Activated CD4-positive, CD25-positive, alpha-beta regulatory T cell treated with anti-CD3 and anti-CD28 coated beads, Interleukin-2, amount 50 U/mL, for 24 hours (primary cell): ENCODE results near the gene BMPER.
"Not testable (repeated sequence)": the region's sequence is repeated elsewhere in the genome, so short reads cannot be mapped to it uniquely, and the experiment has no call there.

Experiments
- ATAC-seq, 2 donors: fragments of 150-1000 bp; cut with Tn5 transposase; one replicate each; pipeline ENCODE4 v1.10.0; 2021; ENCODE audit warnings: mild to moderate bottlenecking in 1 of 2, moderate library complexity in 1 of 2

The BMPER gene

GRCh38 chr7:34145603-34146002, 240.3 kb downstream of the BMPER start:
- ATAC-seq = no peak

- no peak for ATAC-seq
Measured at GRCh38 chr7:34153656-34154270, 248.4 kb downstream of the BMPER start.

DNA sequence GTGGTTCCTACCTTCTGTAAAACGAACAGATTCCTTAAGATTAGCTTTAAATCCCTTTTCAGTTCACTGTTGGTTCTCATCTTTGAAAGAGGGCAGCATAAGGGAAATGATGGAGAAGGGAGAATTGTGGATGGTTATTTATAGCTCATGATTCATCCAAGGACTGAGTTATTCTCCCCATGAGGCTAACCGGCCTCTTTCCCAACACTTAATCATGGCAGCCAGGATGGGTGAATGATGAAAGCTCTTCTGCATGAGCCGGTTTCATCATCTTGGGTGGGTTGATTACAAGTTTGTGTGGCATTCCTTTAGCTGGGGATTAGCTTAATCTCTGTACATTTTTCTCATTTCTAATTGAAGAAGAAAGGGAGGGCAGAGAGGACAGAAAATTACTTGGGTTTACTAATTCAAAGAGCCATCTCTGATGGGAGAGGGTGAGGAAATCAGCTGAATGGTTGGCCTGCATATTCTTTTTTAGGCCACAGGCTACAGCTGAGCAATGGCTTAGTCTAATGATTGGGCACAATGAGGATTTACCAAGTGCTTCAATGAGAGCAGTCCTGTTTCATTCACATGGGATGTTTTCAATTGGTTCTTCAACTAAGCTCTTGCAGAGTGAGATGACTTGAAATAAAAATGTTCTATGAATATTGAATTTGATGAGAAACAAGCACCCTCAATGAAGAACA, 250.0 kb downstream of the BMPER start:
- ATAC-seq = no peak

GRCh38 chr7:34156336-34156735, 251.0 kb downstream of the BMPER start:
- ATAC-seq = no peak

GRCh38 chr7:34157137-34157536, 251.8 kb downstream of the BMPER start:
- no peak for ATAC-seq

DNA sequence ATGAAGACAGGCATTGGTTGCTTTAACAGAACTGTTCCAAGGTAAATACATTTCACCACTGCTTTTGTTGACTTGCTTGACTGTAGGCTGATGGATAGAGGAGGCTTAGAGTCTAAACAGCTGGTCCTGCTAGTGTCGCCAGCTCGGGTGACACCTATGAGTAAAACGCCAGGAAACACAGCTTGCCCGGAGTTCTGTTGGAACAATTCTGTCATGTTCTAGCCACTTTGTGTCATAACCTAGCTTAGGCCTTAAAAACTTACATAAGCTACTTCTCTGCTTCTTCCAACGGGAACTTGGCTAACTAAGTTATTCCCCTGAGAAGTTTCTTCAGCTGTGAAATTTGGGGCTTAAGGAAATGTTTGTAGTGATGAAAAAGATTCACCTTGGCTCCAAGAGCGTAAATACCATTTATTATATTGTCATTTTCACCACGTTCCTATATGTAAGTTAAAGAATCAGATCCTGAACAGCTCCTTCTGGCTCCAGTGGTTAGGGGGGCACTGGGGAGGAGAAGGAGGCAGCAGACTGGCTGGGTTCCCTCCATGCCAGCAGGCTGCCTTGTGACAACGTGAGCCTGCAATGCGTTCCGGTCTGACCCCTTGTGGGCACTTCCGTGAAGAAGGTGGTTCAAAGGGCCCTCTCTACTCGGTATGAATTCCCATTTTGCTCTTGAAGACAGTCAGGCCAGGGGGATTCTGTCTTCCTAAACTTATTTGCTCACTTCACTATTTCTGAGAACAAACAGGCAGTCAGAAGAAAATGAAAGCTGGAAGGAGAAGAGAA, 253.2 kb downstream of the BMPER start:
- no peak for ATAC-seq

- ATAC-seq = no peak
Measured at GRCh38 chr7:34160261-34160752, 255.0 kb downstream of the BMPER start.

DNA sequence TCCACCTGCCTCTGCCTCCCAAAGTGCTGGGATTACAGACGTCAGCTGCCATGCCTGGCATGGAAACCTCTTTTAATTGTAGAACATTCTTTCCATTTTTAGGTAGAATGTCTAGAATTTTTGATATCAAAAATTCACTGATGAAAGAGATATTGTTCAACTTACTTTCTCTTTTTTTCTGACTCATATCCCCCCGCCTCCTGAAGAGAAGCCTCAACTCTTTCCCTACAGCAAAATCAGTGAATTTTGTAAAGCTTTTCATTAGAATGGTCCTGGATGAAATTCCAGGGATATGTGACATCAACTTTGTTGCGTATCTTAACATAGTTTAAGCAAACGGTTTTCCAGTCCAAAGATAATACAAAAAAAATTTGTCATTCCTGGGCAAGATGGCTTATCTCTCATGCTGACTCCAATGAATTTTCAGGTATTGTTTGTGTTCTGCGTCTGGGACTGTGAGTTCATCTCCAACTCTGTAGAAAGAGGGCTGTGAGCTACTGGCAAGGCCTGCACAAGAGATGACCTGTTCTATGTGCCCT, 256.8 kb downstream of the BMPER start:
- no peak for ATAC-seq

DNA sequence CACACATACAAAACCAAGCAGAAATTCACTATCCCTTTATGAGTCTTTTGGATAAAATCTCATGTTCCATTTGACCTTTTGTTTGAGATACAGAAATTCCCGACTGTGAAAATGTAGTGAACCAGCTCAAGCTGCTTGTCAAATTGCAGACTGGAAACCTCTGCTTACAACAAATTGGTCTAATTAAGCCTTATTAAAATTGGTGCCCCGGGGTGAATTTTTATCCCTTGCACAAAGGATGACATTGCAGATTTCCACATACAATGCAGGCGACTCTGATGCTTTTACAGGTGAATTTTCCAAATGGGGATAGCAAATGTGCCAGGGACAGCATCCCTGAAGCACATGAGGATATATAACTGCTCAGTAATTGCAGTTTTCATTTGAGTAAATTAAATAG, 257.3 kb downstream of the BMPER start:
- no peak for ATAC-seq

DNA sequence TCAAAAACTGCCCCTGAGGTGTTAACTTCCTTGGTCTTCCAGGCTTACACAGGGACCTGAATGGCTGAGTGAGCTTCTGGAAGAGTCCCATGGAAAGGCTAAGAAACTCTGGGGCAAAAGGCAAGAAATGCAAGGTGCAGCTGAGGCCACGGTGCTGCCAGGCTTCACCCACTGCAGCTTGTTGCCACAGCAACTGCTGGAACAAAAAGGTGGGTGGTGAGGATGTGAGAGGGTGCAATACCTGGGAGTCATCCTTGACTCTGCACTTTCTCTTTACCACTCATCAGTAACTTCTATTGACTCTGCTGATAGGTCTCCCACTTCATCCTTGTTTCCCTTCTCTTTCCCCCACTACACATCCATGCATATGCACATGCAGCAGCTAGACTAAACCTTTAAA, 258.6 kb downstream of the BMPER start:
- ATAC-seq = no peak

DNA sequence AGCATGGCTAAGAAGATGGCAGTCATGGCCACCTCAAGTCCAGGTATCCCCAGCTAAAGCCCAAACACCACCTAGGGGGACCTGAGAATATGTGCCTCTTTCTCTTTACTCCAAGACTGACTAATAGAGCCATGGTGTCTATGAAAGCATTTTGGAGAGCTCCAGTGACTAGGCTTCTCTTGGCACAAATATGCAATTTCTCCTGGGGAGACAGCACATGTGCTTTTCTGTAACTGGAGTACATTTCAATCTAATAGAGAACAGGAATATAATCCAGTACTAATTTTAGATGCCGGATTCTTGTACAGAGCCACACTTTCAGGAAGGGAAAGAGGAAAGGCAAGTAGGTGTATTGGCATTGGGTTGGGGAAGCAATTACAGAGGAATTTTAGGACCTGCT, 260.1 kb downstream of the BMPER start:
- ATAC-seq = no peak

GRCh38 chr7:34165927-34166550, 260.7 kb downstream of the BMPER start:
- ATAC-seq = no peak

DNA sequence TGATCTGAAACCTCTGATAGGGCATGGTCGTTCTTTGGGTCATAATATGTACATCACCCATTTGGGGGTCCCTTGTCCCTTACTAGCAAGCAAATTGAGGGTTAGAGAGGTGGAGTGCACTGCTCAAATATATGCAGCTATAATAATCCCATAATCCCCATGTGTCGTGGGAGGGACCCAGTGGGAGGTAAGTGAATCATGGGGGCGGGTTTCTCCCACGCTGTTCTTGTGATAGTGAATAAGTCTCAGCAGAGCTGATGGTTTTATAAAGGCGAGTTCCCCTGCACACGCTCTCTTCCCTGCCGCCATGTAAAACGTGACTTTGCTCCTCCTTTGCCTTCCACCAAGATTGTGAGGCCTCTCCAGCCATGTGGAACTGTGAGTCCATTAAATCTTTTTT, 262.7 kb downstream of the BMPER start:
- no peak for ATAC-seq

DNA sequence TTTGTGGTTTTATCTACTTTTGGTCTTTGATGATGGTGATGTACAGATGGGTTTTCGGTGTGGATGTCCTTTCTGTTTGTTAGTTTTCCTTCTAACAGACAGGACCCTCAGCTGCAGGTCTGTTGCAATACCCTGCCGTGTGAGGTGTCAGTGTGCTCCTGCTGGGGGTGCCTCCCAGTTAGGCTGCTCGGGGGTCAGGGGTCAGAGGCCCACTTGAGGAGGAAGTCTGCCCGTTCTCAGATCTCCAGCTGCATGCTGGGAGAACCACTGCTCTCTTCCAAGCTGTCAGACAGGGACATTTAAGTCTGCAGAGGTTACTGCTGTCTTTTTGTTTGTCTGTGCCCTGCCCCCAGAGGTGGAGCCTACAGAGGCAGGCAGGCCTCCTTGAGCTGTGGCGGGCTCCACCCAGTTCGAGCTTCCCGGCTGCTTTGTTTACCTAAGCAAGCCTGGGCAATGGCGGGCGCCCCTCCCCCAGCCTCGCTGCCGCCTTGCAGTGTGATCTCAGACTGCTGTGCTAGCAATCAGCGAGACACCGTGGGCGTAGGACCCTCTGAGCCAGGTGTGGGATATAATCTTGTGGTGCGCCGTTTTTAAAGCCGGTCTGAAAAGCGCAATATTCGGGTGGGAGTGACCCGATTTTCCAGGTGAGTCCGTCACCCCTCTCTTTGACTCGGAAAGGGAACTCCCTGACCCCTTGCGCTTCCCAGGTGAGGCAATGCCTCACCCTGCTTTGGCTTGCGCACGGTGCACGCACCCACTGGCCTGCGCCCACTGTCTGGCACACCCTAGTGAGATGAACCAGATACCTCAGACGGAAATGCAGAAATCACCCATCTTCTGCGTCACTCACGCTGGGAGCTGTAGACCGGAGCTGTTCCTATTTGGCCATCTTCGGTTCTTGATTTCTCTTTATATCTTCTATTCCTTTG, 269.6 kb downstream of the BMPER start:
- ATAC-seq = not testable (repeated sequence)

GRCh38 chr7:34175837-34176236, 270.5 kb downstream of the BMPER start:
- no peak for ATAC-seq

DNA sequence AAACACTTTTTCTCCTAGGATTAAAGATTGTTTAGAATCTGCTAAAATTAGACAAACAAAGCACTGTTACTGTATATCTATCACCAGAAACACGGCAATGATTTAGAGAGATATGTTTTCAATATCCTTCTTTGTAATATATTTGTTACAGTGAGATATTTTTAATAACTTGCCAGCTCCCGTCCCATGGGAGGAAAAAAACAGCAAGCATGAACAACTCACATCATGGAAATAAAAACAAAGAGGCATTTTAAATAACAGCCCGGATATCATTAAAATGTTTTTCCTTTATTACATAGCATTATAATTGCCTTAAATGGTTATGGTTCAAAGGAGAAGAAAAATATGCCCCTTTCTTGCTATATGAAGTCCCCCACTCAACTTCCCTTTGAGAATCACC, 272.1 kb downstream of the BMPER start:
- no peak for ATAC-seq

DNA sequence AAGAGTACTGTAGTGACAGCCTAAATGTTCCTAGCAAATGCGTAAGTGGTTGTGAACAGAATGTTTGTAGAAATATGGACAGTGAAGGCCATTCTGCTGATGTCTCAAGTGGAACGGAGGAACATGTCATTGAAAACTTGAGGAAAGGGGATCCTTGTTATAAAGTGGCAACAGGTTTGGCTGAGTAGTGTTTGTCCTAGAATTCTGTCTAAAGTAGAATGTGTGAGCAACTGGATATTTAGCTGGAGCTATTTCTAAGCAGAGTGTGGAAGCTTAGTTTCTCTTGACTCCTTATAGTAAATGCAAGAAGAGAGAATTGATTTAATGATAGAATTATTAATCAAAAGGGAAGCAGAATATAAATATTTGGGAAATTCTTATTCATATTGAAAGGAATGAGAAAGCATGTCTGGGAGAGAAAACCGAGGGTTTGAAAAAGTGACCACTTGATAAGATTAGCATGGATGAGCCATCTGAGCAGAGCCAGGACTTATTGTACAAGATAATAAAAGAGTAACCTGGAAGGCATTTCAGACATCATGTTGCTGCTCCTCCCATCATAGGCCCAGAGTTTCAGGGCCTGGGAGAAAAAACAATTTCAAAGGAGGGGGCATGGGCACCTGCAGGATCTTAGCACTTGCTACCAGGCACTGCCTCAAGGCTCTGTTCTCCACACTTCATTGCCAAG, 276.1 kb downstream of the BMPER start:
- no peak for ATAC-seq

GRCh38 chr7:34184466-34184865, 279.1 kb downstream of the BMPER start:
- no peak for ATAC-seq

GRCh38 chr7:34187798-34188307, 282.5 kb downstream of the BMPER start:
- ATAC-seq = no peak

DNA sequence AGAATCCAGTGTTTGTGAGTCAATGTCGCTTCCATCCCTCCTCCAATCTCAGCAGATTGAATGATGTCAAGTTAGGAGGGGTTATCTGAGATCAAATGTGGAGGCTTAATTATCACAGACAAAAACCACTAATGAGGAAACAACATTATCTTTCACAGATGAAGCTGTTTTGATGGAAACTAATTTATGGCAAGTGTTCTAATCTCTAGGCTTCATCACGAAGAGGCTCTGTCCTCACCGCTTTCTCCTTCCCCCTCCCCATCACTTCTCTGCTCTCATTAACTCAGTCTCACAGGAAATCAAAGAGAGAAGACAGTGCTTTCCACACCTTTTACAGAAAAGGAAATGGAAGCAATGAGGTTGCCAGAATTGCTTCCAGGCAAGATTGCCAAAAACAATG, 283.7 kb downstream of the BMPER start:
- ATAC-seq = no peak

DNA sequence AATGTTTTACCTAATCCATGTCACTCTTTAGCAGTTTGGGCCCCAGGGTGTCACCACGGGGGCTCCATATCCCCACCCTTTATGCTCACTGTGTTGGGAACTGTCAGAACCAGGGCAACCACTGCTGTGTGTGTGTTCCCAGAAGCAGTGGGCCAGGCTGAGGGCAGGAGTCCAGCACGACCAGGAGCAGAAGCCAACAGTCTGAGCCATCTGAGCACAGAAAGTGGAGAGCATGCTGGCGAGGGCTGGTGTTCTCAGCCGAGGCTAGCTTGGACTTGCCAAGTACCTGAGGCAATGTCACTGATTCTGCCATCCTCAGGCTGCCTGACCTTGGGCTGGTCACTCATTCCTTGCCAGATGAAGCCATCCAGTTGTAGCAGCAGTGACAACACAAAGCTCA, 285.0 kb downstream of the BMPER start:
- no peak for ATAC-seq
